ENCODE data around the gene RNF187.

RNF187 gene

DNA sequence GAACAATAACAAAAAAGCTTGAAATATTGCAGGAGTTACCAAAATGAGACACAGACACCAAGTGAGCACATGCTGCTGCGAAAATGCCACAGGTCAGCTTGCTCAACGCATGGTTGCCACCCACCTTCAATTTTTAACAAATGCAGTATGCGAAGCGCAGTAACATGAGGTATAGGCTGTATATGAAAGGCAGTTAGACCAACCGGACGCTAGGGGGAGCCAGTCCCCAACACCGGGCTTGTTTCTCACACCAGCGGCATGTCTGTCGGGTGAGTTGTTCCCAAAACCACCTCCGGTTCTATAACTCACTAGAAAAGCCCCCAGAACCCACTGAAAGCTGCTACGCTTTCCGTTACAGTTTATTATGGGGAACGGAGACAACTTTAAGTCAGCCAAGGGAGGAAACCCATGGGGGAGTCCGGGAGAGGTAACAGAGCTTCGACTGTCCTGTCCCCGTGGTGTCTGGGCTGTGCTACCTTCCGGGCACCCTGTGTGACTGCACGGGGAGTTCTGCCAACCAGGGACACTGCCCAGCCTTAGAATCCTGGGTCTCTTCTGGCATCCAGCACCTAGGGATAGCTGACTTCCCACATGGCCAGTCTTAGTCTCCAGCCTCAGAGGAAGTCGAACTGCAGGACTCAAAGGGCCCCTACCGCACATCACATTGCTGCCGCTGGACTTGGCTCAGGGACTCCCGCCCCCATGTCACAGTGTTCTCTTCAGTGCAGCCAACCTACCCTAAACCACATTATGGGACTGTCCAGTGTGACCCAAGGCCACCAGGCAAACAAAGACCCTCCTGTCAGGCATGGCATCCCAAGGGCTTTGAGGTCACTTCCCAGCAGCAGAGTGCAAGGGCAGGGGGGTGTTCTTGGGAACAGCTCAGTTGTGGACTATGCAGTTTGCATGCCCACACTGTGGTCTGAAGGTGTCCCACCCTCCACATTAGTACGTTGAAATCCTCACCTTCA lies 14.0 kb downstream of the RNF187 start:
- TF ChIP-seq GATA3 (IDR thresholded peaks at IDR 0.05; ENCODE audit: low read depth, low read length) (no peak), GATA2 (IDR thresholded peaks at IDR 0.05; ENCODE audit: low read depth, low read length) (no peak)

DNA sequence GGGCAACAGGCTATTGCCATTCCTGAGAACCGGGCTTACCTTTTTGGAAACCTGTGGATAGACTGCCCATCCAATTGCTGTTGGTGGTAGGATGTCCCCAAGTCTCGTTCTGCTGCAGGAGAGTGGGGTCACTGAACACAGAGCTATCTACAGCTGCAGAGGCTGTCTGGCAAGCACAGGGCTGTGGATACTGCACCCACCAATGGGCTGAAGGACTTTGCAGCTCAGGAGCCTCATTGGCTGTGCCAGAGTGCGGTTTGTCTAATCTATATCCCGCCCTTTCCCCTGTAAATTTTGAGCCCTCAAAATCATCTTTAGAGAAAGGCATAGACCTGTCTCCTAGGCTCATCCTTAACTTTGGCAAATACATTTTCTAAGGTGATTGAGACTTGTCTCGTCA lies 15.3 kb downstream of the RNF187 start:
- no peak for TF ChIP-seq GATA2 (IDR thresholded peaks at IDR 0.05; ENCODE audit: low read depth, low read length)
- TF ChIP-seq GATA3 (IDR thresholded peaks at IDR 0.05; ENCODE audit: low read depth, low read length) = no peak

DNA sequence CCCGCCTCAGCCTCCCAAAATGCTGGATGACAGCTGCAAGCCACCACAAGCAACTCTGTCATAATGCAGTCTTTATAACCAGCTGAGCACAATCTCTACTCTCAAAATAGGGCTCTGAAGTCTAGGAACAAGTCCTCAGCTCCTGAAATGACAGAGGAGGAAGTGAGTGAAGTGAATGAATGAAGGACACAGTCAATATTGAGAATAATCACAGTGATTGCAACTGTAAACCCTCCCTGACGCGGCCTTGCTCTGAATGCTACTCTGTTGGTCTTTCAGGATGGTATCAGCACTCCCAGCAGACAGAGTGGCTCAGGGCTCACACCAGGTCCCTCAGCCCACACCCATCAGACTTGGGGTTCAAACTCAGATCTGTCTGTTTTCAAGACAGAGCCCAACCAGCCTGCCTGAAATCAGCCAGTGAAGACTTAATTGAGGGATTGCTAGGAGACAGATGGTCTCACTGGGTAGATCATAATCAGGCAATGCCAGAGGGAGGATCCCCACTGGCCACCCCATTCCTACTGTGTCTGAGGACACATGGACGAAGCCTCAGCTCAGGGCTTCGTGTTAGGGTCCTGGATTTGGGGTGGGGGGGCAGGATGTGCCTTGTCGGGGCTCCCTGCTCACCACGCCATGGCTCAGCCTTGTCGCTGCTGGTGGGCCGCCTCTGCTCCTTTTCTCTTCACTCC lies 20.9 kb downstream of the RNF187 start:
- TF ChIP-seq GATA3 (IDR thresholded peaks at IDR 0.05; ENCODE audit: low read depth, low read length) (no peak), GATA2 (IDR thresholded peaks at IDR 0.05; ENCODE audit: low read depth, low read length) (no peak; the same call in 1 of the 2 replicates)

DNA sequence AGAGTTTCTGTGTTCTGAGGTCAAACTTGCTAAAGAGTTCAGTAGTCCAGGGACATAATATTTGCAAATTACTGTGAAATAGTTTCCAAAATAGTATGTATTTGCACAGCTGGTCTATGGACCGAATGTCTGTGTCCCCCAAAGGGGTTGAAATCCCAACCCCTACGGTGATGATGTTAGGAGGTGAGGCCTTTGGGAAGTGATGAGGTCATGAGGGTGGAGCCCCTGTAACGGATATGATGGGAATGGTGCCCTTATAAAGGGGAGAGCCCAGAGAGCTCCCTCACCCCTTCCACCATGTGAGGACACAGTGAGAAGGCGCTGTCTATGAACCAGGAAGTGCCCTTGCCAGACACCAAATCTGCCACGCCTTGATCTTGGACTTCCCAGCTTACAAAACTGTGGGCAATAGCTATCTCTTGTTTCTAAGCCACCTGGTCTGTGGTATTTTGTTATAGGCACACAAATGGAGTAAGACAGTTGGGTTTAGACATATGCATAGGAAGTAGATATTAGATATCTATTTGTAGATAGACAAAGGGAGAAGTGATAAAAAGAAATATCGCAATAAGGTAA lies 21.7 kb downstream of the RNF187 start:
- TF ChIP-seq GATA3 (IDR thresholded peaks at IDR 0.05; ENCODE audit: low read depth, low read length) (no peak), GATA2 (IDR thresholded peaks at IDR 0.05; ENCODE audit: low read depth, low read length) (no peak)

DNA sequence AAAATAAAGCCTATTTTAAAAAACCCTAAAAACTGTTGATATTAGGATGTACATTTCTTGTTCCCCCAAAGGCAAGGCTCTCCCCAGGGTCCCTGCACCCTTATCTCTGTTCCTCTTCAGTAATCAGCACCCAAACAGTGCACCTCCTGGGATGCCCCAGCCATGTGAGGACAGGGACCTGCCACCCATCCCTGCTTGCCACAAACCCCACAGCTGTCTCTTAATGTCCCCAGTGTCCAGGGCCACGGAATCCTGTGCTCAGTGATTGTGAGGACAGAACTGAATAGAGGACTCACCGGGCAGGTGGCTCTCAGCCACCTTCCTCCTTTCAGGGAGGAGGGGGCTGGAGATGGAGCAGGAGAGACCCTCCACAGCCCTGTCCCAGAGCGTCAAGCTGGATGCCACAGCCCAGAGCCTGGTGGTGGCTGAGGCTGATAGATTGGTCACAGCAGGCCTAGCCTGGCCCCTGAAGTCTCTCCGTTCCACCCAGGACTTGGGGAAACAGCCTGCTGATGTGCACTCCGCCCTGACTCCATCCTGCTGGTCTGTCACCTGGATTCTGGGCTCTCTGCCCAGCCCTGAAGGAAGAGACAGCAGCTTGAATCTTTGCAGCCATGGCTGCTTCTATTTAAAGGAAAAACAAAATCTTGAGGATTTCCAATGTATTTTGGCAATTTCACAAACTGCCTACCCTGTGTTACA lies 23.1 kb downstream of the RNF187 start:
- TF ChIP-seq GATA2 (IDR thresholded peaks at IDR 0.05; ENCODE audit: low read depth, low read length) = no peak
- no peak for TF ChIP-seq GATA3 (IDR thresholded peaks at IDR 0.05; ENCODE audit: low read depth, low read length)

DNA sequence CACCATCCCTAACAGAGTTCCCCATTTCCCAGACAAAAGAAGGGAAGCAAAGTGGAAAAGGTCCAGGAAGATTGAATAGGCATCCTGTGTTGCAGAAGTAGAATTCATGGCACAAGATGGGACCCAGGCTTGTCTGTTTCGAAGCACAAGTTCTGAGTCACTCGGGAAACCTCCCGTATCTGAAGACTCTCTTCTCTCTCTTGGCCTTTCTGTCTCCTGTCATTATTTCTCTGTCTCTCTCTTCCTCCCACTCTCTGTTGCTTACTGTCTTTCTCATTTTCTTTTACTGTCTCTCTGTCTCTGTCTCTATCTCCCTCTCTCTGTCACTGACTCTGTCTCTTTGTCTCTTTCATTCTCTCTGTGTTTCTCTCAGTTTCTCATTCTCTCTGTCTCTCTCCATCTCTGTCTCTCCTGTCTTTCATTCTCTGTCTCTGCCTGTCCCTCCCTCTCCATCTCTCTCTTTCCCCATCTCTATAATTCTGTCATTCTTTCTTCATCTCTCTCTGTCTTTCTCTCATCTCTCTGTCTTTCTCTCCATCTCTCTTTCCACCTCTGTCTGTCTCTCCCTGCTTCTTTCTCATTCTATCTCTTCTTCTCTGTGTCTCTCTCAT lies 23.7 kb downstream of the RNF187 start:
- TF ChIP-seq GATA3 (IDR thresholded peaks at IDR 0.05; ENCODE audit: low read depth, low read length) = no peak
- TF ChIP-seq GATA2 (IDR thresholded peaks at IDR 0.05; ENCODE audit: low read depth, low read length) = no peak

DNA sequence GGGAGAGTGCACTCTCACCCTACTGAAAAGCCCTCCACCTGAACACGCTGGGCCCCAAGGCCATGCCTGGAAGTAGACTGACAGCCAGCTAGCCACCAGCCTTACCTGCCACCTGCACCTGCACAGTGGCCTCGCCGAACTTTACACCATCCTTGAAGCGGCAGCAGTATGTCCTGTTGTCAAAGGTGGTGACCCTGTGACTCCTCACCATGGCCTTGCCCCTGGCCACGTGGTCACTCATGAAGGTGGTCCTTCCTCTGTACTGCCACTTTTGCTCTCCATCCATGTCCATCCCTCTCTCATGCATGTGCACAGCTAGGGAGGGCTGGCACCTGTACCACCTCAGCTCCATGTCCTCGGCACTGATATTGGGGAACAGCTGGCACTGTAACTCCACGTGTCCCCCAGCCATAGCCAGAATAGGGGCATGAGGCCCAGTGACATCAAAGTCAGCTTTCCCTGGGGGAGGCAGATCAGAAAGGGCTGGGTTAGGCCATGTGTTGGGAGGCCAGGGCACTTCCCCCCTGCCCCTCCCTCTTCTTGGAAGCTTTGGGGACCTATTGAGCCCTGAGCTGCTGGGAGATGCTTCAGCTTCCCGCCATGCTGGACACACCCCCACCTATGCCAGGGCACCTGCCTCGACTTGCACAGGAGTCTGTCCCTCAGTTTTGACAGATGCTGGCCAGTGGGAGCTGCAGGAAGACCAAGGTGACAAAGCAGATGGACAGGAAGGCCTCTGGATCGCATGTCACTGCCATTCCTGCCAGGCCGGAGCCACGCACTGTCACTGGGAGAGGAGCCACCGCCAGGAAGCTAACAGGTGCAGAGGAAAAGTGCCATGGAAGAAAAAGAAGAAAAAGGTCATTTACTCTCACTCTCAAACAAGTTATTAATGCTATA lies 24.6 kb downstream of the RNF187 start:
- TF ChIP-seq GATA3 (IDR thresholded peaks at IDR 0.05; ENCODE audit: low read depth, low read length) (no peak), GATA2 (IDR thresholded peaks at IDR 0.05; ENCODE audit: low read depth, low read length) (no peak)

DNA sequence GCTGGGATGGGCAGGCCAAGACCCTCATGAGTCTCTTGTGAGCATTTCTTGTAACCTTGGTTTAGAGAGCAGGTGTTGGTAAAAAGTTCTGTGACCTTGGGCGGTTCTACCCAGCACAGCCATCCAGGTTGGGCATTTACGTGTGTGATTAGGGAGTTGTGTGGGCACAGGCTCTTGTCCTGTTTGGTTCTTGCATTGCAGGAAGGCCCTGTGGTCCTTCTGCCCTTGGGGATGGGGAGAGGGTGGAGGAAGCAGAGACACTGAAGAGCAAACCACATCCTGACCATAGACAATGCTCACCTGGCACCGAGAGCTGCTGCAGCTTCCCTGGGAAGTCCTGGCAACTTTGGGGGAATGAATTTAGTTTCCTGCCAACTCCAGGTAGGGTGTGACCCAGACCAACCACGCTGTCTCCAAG lies 25.6 kb downstream of the RNF187 start:
- TF ChIP-seq GATA3 (IDR thresholded peaks at IDR 0.05; ENCODE audit: low read depth, low read length) = no peak
- TF ChIP-seq GATA2 (IDR thresholded peaks at IDR 0.05; ENCODE audit: low read depth, low read length) = no peak

DNA sequence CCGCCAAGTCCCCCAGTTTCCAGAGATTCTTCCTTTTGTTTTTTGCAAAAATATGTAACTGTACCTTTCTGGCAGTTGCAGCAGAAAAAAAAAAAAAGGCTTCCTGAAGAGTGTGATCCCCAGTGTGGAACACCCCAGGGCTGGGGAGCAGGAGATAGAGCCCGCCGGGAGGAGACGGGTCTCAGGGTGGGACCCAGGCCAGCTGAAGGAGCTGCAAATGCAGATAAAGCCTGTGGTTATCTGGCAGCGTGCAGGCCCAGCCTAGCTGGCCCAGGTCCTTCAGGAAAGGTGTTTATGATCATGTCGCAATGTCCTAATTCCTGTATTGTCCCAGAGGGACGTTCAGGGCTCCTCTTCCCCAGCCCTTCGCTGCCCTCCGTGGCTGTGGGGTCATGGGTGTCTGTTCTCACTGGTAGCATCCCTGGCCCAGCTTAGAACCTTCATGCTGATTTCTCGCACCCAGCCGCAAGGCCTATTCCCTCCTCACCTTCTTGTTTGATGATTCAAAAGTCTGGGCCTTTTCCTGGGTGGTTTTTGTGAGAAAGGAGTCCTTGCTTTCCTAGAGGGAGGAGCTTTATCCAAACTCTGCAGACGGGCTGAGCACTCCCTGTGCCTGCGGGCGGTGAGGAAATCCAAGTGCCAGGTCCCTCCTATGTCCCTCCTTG lies 26.2 kb downstream of the RNF187 start:
- no peak for TF ChIP-seq GATA3 (IDR thresholded peaks at IDR 0.05; ENCODE audit: low read depth, low read length)
- TF ChIP-seq GATA2 (IDR thresholded peaks at IDR 0.05; ENCODE audit: low read depth, low read length) = no peak

DNA sequence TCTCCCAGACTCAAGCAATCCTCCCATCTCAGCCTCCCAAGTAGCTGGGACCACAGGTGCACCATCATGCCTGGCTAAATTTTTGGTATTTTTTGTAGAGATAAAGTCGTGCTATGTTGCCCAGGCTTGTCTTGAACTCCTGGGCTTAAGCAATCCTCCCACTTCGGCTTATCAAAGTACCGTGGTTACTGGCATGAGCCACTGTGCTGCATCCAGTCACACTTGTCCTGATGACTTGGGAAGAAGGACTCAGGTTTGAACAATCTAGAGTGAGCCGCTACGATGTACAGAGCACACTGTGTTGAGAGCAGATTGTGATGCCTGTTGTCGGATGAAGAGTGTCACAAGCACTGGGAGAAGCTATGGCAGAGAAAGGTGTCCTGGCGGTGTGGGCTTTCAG lies 27.2 kb downstream of the RNF187 start:
- TF ChIP-seq GATA3 (IDR thresholded peaks at IDR 0.05; ENCODE audit: low read depth, low read length) = no peak
- no peak for TF ChIP-seq GATA2 (IDR thresholded peaks at IDR 0.05; ENCODE audit: low read depth, low read length)

DNA sequence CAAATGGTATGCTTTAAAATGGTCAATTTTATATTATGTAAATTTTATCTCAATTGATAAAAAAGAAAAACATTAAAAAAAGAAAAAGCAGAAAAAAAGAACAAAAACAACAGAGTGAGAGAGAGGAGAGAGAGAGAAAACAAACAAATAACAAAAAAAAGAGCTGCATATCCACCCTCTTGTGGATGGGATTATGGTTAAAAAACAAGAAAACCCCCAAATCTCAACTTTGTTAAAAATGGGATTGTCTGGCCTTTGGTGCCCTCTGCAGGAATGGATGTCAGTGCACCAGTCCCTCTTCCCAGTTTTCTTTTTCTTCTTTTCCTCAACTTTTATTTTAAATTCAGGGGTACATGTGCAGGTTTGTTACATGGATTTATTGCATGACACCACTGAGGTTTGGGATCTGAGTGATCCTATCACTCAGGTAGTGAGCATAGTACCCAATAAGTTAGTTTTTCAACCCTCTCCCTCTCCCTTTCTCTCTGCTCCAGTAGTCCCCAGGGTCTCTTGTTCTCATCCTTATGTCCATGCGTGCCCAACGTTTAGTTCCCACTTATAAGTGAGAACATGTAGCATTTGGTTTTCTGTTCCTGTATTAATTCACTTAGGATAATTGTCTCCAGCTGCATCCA lies 28.1 kb downstream of the RNF187 start:
- TF ChIP-seq GATA3 (IDR thresholded peaks at IDR 0.05; ENCODE audit: low read depth, low read length) (no peak), GATA2 (IDR thresholded peaks at IDR 0.05; ENCODE audit: low read depth, low read length) (no peak)

DNA sequence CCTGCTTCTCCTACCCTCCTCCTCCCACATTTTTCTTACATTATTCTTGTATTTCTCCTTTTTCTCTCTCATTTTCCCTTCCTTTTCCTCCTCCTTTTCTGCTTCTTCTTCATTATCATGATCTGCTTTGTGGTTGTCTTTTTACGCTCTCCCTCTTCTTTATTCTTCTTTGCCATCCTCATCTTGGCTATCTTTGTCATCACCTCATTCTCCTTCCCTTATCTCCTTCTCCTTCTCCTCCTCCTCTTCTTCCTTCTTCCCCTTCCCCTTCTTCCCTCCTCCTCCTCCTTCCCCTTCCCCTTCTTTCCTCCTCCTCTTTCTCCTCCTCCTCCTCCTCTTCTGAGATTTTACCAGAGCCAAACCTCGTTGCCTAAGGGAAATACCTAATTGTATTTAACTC lies 30.5 kb downstream of the RNF187 start:
- TF ChIP-seq GATA2 (IDR thresholded peaks at IDR 0.05; ENCODE audit: low read depth, low read length) (no peak), GATA3 (IDR thresholded peaks at IDR 0.05; ENCODE audit: low read depth, low read length) (no peak)

All from SH-SY5Y (cell line).